BLaER1 (cell line): ENCODE data around the gene DAZAP1.

ENCODE experiments used
- H3K27ac ChIP-seq: shearing (Covaris generic); formaldehyde crosslinking; 2 replicates; pipeline ENCODE4 v1.8.1; 2022
- H3K27me3 ChIP-seq: shearing (Covaris generic); formaldehyde crosslinking; 2 replicates; pipeline ENCODE4 v1.8.1; 2022
- H3K36me3 ChIP-seq: shearing (Covaris generic); formaldehyde crosslinking; 2 replicates; pipeline ENCODE4 v1.8.1; 2022
- H3K4me1 ChIP-seq: shearing (Covaris generic); formaldehyde crosslinking; 2 replicates; pipeline ENCODE4 v1.8.1; 2022
- H3K4me2 ChIP-seq: shearing (Covaris generic); formaldehyde crosslinking; 2 replicates; pipeline ENCODE4 v1.8.1; 2022
- H3K4me3 ChIP-seq: shearing (Covaris generic); formaldehyde crosslinking; 2 replicates; pipeline ENCODE4 v1.8.1; 2022
- H3K9ac ChIP-seq: shearing (Covaris generic); formaldehyde crosslinking; 2 replicates; pipeline ENCODE4 v1.8.1; 2022
- H3K9me3 ChIP-seq: shearing (Covaris generic); formaldehyde crosslinking; 2 replicates; pipeline ENCODE4 v1.8.1; 2022
- H4K20me1 ChIP-seq: shearing (Covaris generic); formaldehyde crosslinking; 2 replicates; pipeline ENCODE4 v1.8.1; 2022
- Cebpa-rat ChIP-seq: shearing (Covaris generic); IDR thresholded peaks from 2 replicates; pipeline ENCODE4 v1.8.1; 2022

Gene DAZAP1

GRCh38 chr19:1407528-1408299 lies at the start of gene DAZAP1:
Gene DAZAP1, plus strand, starts transcription at chr19:1407586. Its CDS starts 188 bp downstream, at chr19:1407774.
- Histone ChIP-seq H3K4me2 (peak within 1 kb of the TSS; percentile 93), H4K20me1 (peaks cover 44% of the 10 kb centered on the region), H3K9me3 (no peaks in the 10 kb centered on the region), H3K27ac (peak within 1 kb of the TSS; percentile 100), H3K27me3 (no peaks in the 10 kb centered on the region), H3K4me3 (peak within 1 kb of the TSS; percentile 100), H3K9ac (peak within 1 kb of the TSS; percentile 100), H3K4me1 (peaks cover 77% of the 10 kb centered on the region), H3K36me3 (peaks cover 38% of the 10 kb centered on the region)
- no peak for TF ChIP-seq Cebpa-rat

GRCh38 chr19:1360126-1360817 lies 47.1 kb upstream of the DAZAP1 start:
- Histone ChIP-seq H3K27ac (peak overlapping the region; percentile 73), H3K36me3 (peaks cover 45% of the 10 kb centered on the region), H3K27me3 (no peaks in the 10 kb centered on the region), H3K9me3 (no peaks in the 10 kb centered on the region), H4K20me1 (peaks cover 22% of the 10 kb centered on the region; the same call in 1 of the 2 replicates), H3K9ac (peak overlapping the region; percentile 53), H3K4me3 (peak overlapping the region; percentile 55), H3K4me2 (peak overlapping the region; percentile 99), H3K4me1 (peaks cover 77% of the 10 kb centered on the region)
- no peak for TF ChIP-seq Cebpa-rat

GRCh38 chr19:1360818-1361461 lies 46.4 kb upstream of the DAZAP1 start:
- H3K27me3 ChIP-seq = no peaks in the 10 kb centered on the region
- peak overlapping the region; percentile 73 for H3K27ac ChIP-seq
- H3K4me3 ChIP-seq = peak overlapping the region; percentile 55
- peaks cover 17% of the 10 kb centered on the region; the same call in 1 of the 2 replicates for H4K20me1 ChIP-seq
- H3K4me2 ChIP-seq = peak overlapping the region; percentile 99
- peak overlapping the region; percentile 53 for H3K9ac ChIP-seq
- H3K4me1 ChIP-seq = peaks cover 79% of the 10 kb centered on the region
- no peaks in the 10 kb centered on the region for H3K9me3 ChIP-seq
- H3K36me3 ChIP-seq = peaks cover 45% of the 10 kb centered on the region
- no peak for TF ChIP-seq Cebpa-rat

GRCh38 chr19:1361601-1362386 lies 45.6 kb upstream of the DAZAP1 start:
- H3K4me2 ChIP-seq = peak overlapping the region; percentile 99
- H3K9me3 ChIP-seq = no peaks in the 10 kb centered on the region
- H3K9ac ChIP-seq = peak overlapping the region; percentile 70; the same call in 1 of the 2 replicates
- peaks cover 79% of the 10 kb centered on the region for H3K4me1 ChIP-seq
- H4K20me1 ChIP-seq = peaks cover 9% of the 10 kb centered on the region; the same call in 1 of the 2 replicates
- H3K27me3 ChIP-seq = no peaks in the 10 kb centered on the region
- H3K27ac ChIP-seq = peak overlapping the region; percentile 86
- peak overlapping the region; percentile 58 for H3K4me3 ChIP-seq
- no peak for TF ChIP-seq Cebpa-rat
- H3K36me3 ChIP-seq = peaks cover 52% of the 10 kb centered on the region

- Histone ChIP-seq H3K4me2 (peak overlapping the region; percentile 99), H3K4me3 (peak overlapping the region; percentile 58), H3K27ac (peak overlapping the region; percentile 86)
These were observed 44.8 kb upstream of the DAZAP1 start for GRCh38 chr19:1362387-1363257.

GRCh38 chr19:1363599-1363998 lies 43.8 kb upstream of the DAZAP1 start:
- TF ChIP-seq Cebpa-rat = no peak
- H3K27ac ChIP-seq = peak overlapping the region; percentile 86
- peak overlapping the region; percentile 58 for H3K4me3 ChIP-seq
- H3K9me3 ChIP-seq = no peaks in the 10 kb centered on the region
- no peaks in the 10 kb centered on the region for H3K27me3 ChIP-seq
- peaks cover 9% of the 10 kb centered on the region; the same call in 1 of the 2 replicates for H4K20me1 ChIP-seq
- H3K36me3 ChIP-seq = peaks cover 36% of the 10 kb centered on the region
- peaks cover 94% of the 10 kb centered on the region for H3K4me1 ChIP-seq
- peak overlapping the region; percentile 70 for H3K9ac ChIP-seq
- H3K4me2 ChIP-seq = peak overlapping the region; percentile 99

More at GRCh38 chr19:1362387-1363257, 44.8 kb upstream of the DAZAP1 start:
- Histone ChIP-seq H3K9me3 (no peaks in the 10 kb centered on the region), H4K20me1 (peaks cover 9% of the 10 kb centered on the region; the same call in 1 of the 2 replicates), H3K4me1 (peaks cover 84% of the 10 kb centered on the region), H3K36me3 (peaks cover 46% of the 10 kb centered on the region), H3K27me3 (no peaks in the 10 kb centered on the region), H3K9ac (peak overlapping the region; percentile 70)
- TF ChIP-seq Cebpa-rat = no peak

- TF ChIP-seq Cebpa-rat = no peak
- peaks cover 9% of the 10 kb centered on the region; the same call in 1 of the 2 replicates for H4K20me1 ChIP-seq
- peak overlapping the region; percentile 99 for H3K4me2 ChIP-seq
- peaks cover 35% of the 10 kb centered on the region for H3K36me3 ChIP-seq
- H3K27me3 ChIP-seq = no peaks in the 10 kb centered on the region
- peak overlapping the region; percentile 86 for H3K27ac ChIP-seq
- no peaks in the 10 kb centered on the region for H3K9me3 ChIP-seq
- peaks cover 100% of the 10 kb centered on the region for H3K4me1 ChIP-seq
- peak overlapping the region; percentile 58 for H3K4me3 ChIP-seq
- H3K9ac ChIP-seq = peak overlapping the region; percentile 70
These were observed 43.2 kb upstream of the DAZAP1 start for GRCh38 chr19:1364070-1364704.
